IMR-90 (cell line): ENCODE results near the gene DRD3. TPM values are rescaled to one million over a fixed set of nuclear protein-coding genes. Genes with fewer than 3 reads are reported as not detected.

Source experiments
- ATAC-seq: fragments of 200-7000 bp; cut with Tn5 transposase; 2 replicates; pipeline ENCODE4 v1.9.1; 2020; ENCODE audit warnings: low read depth, mild to moderate bottlenecking, moderate library complexity
- BruUV-seq: library from RNA; stranded (reverse); fragments of 400-500 nt; replicated peaks from 2 replicates; lab custom pipeline; 2021; lab: Mats Ljungman, UMichigan
- CTCF ChIA-PET: fragments of 300-600 bp; formaldehyde crosslinking; extraction: SDS; loops from one replicate; lab custom pipeline; 2021; ENCODE audit warnings: antibody characterized with exemption; lab: Yijun Ruan, JAX
- POLR2A ChIA-PET: fragments of 300-600 bp; sonication (Branson Sonifier 250); formaldehyde crosslinking; loops from one replicate; lab custom pipeline; 2022; ENCODE audit warnings: antibody characterized with exemption; ENCODE audit not compliant: unreplicated experiment; lab: Charles Lee
- DNase-seq: peaks from one replicate; pipeline ENCODE4 v3.0.0; 2013
- H2AFZ ChIP-seq: replicated peaks from 2 replicates; pipeline ENCODE3; 2013; ENCODE audit warnings: low read length, mild to moderate bottlenecking; ENCODE audit not compliant: poor library complexity
- H2AK5ac ChIP-seq: 2 replicates; pipeline ENCODE4 v1.6.1; 2013; ENCODE audit warnings: low read depth, low read length, inconsistent platforms
- H2AK9ac ChIP-seq: replicated peaks from 2 replicates; pipeline ENCODE3; 2013; ENCODE audit warnings: mild to moderate bottlenecking, low read depth, low read length, moderate library complexity; ENCODE audit not compliant: poor library complexity
- H2BK120ac ChIP-seq: 2 replicates; pipeline ENCODE4 v1.6.1; 2013; ENCODE audit warnings: low read depth, low read length, inconsistent platforms
- H2BK15ac ChIP-seq: 3 replicates; pipeline ENCODE4 v1.6.1; 2013; ENCODE audit warnings: low read depth, low read length, inconsistent platforms
- H2BK20ac ChIP-seq: 2 replicates; pipeline ENCODE4 v1.6.1; 2013; ENCODE audit warnings: low read depth, mild to moderate bottlenecking, inconsistent platforms, low read length, moderate library complexity
- H2BK5ac ChIP-seq: 2 replicates; pipeline ENCODE4 v1.6.1; 2013; ENCODE audit warnings: mild to moderate bottlenecking, low read depth, low read length, inconsistent platforms; ENCODE audit not compliant: poor library complexity, severe bottlenecking
- H3K14ac ChIP-seq: replicated peaks from 2 replicates; pipeline ENCODE4 v1.6.1; 2013; ENCODE audit warnings: low read depth, low read length, inconsistent platforms
- H3K18ac ChIP-seq: 2 replicates; pipeline ENCODE4 v1.6.1; 2013; ENCODE audit warnings: low read depth, low read length, control low read depth
- H3K23ac ChIP-seq: 2 replicates; pipeline ENCODE4 v1.6.1; 2013; ENCODE audit warnings: low read depth, low read length, inconsistent platforms
- H3K27ac ChIP-seq: 2 replicates; pipeline ENCODE4 v1.5.1; 2013; ENCODE audit warnings: mild to moderate bottlenecking, control low read depth, low read length; ENCODE audit not compliant: insufficient read depth
- H3K27me3 ChIP-seq: 2 replicates; pipeline ENCODE4 v1.6.1; 2013; ENCODE audit warnings: low read length; ENCODE audit not compliant: control insufficient read depth, insufficient read depth
- H3K36me3 ChIP-seq: 2 replicates; pipeline ENCODE4 v1.6.1; 2013; ENCODE audit warnings: low read length, mixed read lengths; ENCODE audit not compliant: control insufficient read depth, insufficient read depth
- H3K4ac ChIP-seq: 2 replicates; pipeline ENCODE4 v1.6.1; 2013; ENCODE audit warnings: low read depth, low read length, inconsistent platforms
- H3K4me1 ChIP-seq: 2 replicates; pipeline ENCODE4 v1.6.1; 2013; ENCODE audit warnings: low read length, mixed read lengths; ENCODE audit not compliant: control insufficient read depth, insufficient read depth
- H3K4me2 ChIP-seq: 2 replicates; pipeline ENCODE4 v1.6.1; 2013; ENCODE audit warnings: low read depth, mild to moderate bottlenecking, control low read depth, low read length, moderate library complexity
- H3K4me3 ChIP-seq: 2 replicates; pipeline ENCODE4 v1.5.1; 2013; ENCODE audit warnings: low read depth, mild to moderate bottlenecking, control low read depth, low read length, moderate library complexity; ENCODE audit not compliant: insufficient read depth
- H3K56ac ChIP-seq: 2 replicates; pipeline ENCODE4 v1.6.1; 2013; ENCODE audit warnings: low read length, inconsistent platforms; ENCODE audit not compliant: insufficient read depth; ENCODE audit errors: extremely low read depth
- H3K79me1 ChIP-seq, 2 experiments: 2 replicates each; pipeline ENCODE4 v1.6.1; 2013; ENCODE audit warnings: low read length in 2 of 2, inconsistent platforms in 1 of 2, low read depth in 1 of 2
- H3K9ac ChIP-seq: 2 replicates; pipeline ENCODE4 v1.6.1; 2013; ENCODE audit warnings: low read depth, low read length, control low read depth
- H3K9me1 ChIP-seq: 2 replicates; pipeline ENCODE4 v1.6.1; 2013; ENCODE audit warnings: low read length, inconsistent platforms; ENCODE audit not compliant: insufficient read depth
- H3K9me3 ChIP-seq: 2 replicates; pipeline ENCODE4 v1.6.1; 2013; ENCODE audit warnings: low read length; ENCODE audit not compliant: control insufficient read depth, insufficient read depth
- H4K20me1 ChIP-seq: 2 replicates; pipeline ENCODE4 v1.6.1; 2013; ENCODE audit warnings: low read length, inconsistent platforms; ENCODE audit not compliant: insufficient read depth
- H4K5ac ChIP-seq: 2 replicates; pipeline ENCODE4 v1.6.1; 2013; ENCODE audit warnings: mild to moderate bottlenecking, low read depth, low read length, control low read depth
- H4K8ac ChIP-seq, 2 experiments: 2 replicates each; pipeline ENCODE4 v1.6.1; 2013; ENCODE audit warnings: low read depth in 2 of 2, low read length in 2 of 2, control low read depth in 1 of 2, inconsistent platforms in 1 of 2
- H4K91ac ChIP-seq: 2 replicates; pipeline ENCODE4 v1.6.1; 2013; ENCODE audit warnings: low read depth, low read length, inconsistent platforms; ENCODE audit not compliant: insufficient read depth
- BHLHE40 ChIP-seq: fragments of 150-350 bp; IDR thresholded peaks from 2 replicates; pipeline ENCODE4 v1.6.1; 2016; ENCODE audit warnings: mild to moderate bottlenecking, low read depth, low read length
- CEBPB ChIP-seq: IDR thresholded peaks from 2 replicates; pipeline ENCODE4 v1.6.1; 2012; ENCODE audit warnings: low read depth, low read length, improper control_type of control experiment
- CHD1 ChIP-seq: IDR thresholded peaks from 2 replicates; pipeline ENCODE4 v1.6.1; 2012; ENCODE audit warnings: low read depth, low read length, improper control_type of control experiment
- FOS ChIP-seq: fragments of 150-350 bp; IDR thresholded peaks from 2 replicates; pipeline ENCODE4 v1.6.1; 2016; ENCODE audit warnings: low read depth, low read length
- MAZ ChIP-seq: IDR thresholded peaks from 2 replicates; pipeline ENCODE4 v1.6.1; 2012; ENCODE audit warnings: low read depth, mild to moderate bottlenecking, low read length, improper control_type of control experiment, moderate library complexity, borderline replicate concordance
- MXI1 ChIP-seq: IDR thresholded peaks from 2 replicates; pipeline ENCODE4 v1.6.1; 2012; ENCODE audit warnings: low read depth, mild to moderate bottlenecking, low read length, moderate library complexity, borderline replicate concordance
- NFE2L2 ChIP-seq: fragments of 150-350 bp; IDR thresholded peaks from 2 replicates; pipeline ENCODE4 v1.6.1; 2016; ENCODE audit warnings: low read depth, mild to moderate bottlenecking, low read length
- POLR2A ChIP-seq: IDR thresholded peaks from 2 replicates; pipeline ENCODE4 v1.6.1; 2012; ENCODE audit warnings: mild to moderate bottlenecking, low read depth, low read length
- RAD21 ChIP-seq: IDR thresholded peaks from 2 replicates; pipeline ENCODE4 v1.6.1; 2012; ENCODE audit warnings: low read length, improper control_type of control experiment
- RCOR1 ChIP-seq: IDR thresholded peaks from 2 replicates; pipeline ENCODE4 v1.6.1; 2012; ENCODE audit warnings: mild to moderate bottlenecking, low read length, improper control_type of control experiment; ENCODE audit not compliant: insufficient replicate concordance
- RFX5 ChIP-seq: IDR thresholded peaks from 2 replicates; pipeline ENCODE4 v1.8.0; 2012; ENCODE audit warnings: low read depth, mild to moderate bottlenecking, low read length, moderate library complexity
- WGBS, 2 experiments: methylation state at CpG; one replicate each; pipeline versions ENCODE4 v1.1.5 to v1.1.7; 2013; ENCODE audit warnings: missing lambda C conversion rate in 2 of 2; ENCODE audit not compliant: insufficient read length in 1 of 2; ENCODE audit errors: extremely low coverage in 2 of 2; 5-methylcytosine and 5-hydroxymethylcytosine counted together
- dilution Hi-C: fragments of 300-500 bp; cut with HindIII; formaldehyde crosslinking; loops from one replicate; pipeline ENCODE4 v1.14.3; 2018; ENCODE audit warnings: low sequenced_read_pairs; ENCODE audit not compliant: unreplicated experiment
- in situ Hi-C: fragments of 300-500 bp; cut with MboI; formaldehyde crosslinking; loops from 3 replicates; pipeline ENCODE4 v1.14.3; 2019; ENCODE audit warnings: low sequenced_read_pairs, inconsistent platforms, mixed read lengths
- intact Hi-C: fragments of 100-400 bp; cut with micrococcal nuclease; formaldehyde crosslinking; loops from 2 replicates; pipeline ENCODE4 v1.10.0; 2022
- polyA plus RNA-seq, 3 experiments: library from polyadenylated mRNA; depleted of rRNA; stranded (reverse); fragments of >200 nt; gene quantifications; 2 replicates each; pipeline ENCODE4 v1.2.3, GENCODE V29; 2012; ENCODE audit warnings: low replicate concordance in 1 of 3
- total RNA-seq: library from RNA; depleted of rRNA; stranded (reverse); fragments of >200 nt; gene quantifications from 2 replicates; pipeline ENCODE4 v1.2.3, GENCODE V29; 2012
- TF ChIP-seq, protein P1 (sequence below): conservative IDR thresholded peaks from 2 replicates; pipeline ENCODE4 v1.5.1; 2012; ENCODE audit warnings: mild to moderate bottlenecking, low read depth, low read length, improper control_type of control experiment

The DRD3 gene
- total and polyA plus RNA-seq, 2 of the 4 experiments (the other 2 are of a cell fraction) = not detected

DNA sequence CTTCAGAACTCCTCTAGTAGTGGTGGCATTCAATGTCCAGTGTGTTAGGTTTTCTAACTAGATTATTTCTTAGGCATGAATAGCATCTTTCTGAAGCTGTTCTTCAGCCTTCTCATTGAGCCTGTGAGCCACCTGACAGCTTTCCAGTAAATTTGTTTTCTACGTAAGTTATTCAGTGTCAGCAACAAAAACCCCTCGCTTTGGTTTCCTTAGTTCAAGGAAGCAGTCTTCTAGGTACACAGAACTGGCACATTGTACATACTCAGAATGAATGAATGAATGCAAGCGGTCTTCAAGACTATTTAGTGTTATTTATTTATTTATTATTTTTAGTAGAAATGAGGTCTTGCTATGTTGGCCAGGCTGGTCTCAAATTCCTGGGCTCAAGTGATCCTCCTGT is 44.9 kb downstream of the DRD3 start:
- Histone ChIP-seq H2BK120ac (no peak overlapping the region), H2BK20ac (no peak overlapping the region), H4K5ac (no peak overlapping the region), H2BK5ac (no peak overlapping the region), H3K79me1 (no peaks in the 10 kb centered on the region), H3K9me1 (no peaks in the 10 kb centered on the region), H3K4me2 (no peak overlapping the region), H3K23ac (no peak overlapping the region), H3K14ac (no peak overlapping the region), H4K20me1 (no peaks in the 10 kb centered on the region), H2AK5ac (no peak overlapping the region), H3K4me3 (no peak overlapping the region), H4K8ac (no peak overlapping the region), H3K27ac (no peak overlapping the region), H3K56ac (no peak overlapping the region), H2BK15ac (no peak overlapping the region), H3K4me1 (no peaks in the 10 kb centered on the region), H3K27me3 (no peaks in the 10 kb centered on the region; the same call in 1 of the 2 replicates), H3K36me3 (no peaks in the 10 kb centered on the region), H3K9me3 (no peaks in the 10 kb centered on the region), H3K9ac (no peak overlapping the region), H2AFZ (no peak overlapping the region), H3K4ac (no peak overlapping the region), H2AK9ac (no peak overlapping the region), H3K18ac (no peak overlapping the region), H4K91ac (no peak overlapping the region)
- dilution Hi-C loops = no loop called here
- ATAC-seq = no peak
- no peak for DNase-seq
- BruUV-seq = no TSS peak
- POLR2A ChIA-PET = no interaction called here
- no CpG with 5 or more reads among the region's 3 CpGs for WGBS, 2 experiments
- in situ Hi-C loops = no loop called here
- CTCF ChIA-PET = interaction anchor here (0.7 kb wide), 1 partner anchor 622 kb away, joined by 4 read pairs; no protein-coding TSS in a partner anchor
- TF ChIP-seq CEBPB = no peak
- TF ChIP-seq MAZ = no peak
- TF ChIP-seq BHLHE40 = no peak
- TF ChIP-seq NFE2L2 = no peak
- TF ChIP-seq POLR2A = no peak
- TF ChIP-seq RFX5 = no peak
- TF ChIP-seq RAD21 = no peak
- TF ChIP-seq CHD1 = no peak
- TF ChIP-seq RCOR1 = no peak
- TF ChIP-seq MXI1 = no peak
- TF ChIP-seq, protein P1, sequence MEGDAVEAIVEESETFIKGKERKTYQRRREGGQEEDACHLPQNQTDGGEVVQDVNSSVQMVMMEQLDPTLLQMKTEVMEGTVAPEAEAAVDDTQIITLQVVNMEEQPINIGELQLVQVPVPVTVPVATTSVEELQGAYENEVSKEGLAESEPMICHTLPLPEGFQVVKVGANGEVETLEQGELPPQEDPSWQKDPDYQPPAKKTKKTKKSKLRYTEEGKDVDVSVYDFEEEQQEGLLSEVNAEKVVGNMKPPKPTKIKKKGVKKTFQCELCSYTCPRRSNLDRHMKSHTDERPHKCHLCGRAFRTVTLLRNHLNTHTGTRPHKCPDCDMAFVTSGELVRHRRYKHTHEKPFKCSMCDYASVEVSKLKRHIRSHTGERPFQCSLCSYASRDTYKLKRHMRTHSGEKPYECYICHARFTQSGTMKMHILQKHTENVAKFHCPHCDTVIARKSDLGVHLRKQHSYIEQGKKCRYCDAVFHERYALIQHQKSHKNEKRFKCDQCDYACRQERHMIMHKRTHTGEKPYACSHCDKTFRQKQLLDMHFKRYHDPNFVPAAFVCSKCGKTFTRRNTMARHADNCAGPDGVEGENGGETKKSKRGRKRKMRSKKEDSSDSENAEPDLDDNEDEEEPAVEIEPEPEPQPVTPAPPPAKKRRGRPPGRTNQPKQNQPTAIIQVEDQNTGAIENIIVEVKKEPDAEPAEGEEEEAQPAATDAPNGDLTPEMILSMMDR = no peak
- TF ChIP-seq FOS = no peak
- intact Hi-C loops = no loop called here
